CD4-positive, alpha-beta T cell treated with Interleukin-21 for 1 hour (primary cell): ENCODE data around the gene GALNT14.

Experiments
- DNase-seq: peaks from one replicate; pipeline ENCODE4 v3.0.0-alpha.2; 2020

GALNT14 gene

GRCh38 chr2:30968660-30969397 lies 169.4 kb downstream of the GALNT14 start:
- no peak for DNase-seq

GRCh38 chr2:30966786-30967185 lies 171.5 kb downstream of the GALNT14 start:
- no peak for DNase-seq

GRCh38 chr2:30965022-30965531 lies 173.2 kb downstream of the GALNT14 start:
- DNase-seq: no peak

- DNase-seq: no peak
These were observed 173.8 kb downstream of the GALNT14 start for GRCh38 chr2:30964334-30965005.

DNA sequence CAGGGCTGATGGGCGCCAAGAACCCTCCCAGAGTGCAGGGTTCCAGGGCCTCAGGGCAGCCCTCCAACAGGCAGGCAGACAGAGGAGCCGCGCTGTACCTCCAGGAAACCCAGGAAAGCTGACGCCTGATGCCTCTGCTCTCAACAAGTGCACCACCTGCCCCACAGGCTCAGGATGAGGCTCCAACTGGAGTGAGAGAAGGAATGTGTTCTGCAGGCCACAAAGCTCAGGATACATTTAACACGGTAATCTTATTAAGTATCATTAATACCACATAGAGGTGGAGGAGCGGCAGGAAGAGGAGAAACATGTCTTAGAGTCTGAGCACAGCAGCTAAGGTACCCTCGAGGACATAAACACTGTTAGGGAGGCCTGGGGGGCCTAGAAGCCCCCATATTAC lies 175.1 kb downstream of the GALNT14 start:
- no peak for DNase-seq

DNA sequence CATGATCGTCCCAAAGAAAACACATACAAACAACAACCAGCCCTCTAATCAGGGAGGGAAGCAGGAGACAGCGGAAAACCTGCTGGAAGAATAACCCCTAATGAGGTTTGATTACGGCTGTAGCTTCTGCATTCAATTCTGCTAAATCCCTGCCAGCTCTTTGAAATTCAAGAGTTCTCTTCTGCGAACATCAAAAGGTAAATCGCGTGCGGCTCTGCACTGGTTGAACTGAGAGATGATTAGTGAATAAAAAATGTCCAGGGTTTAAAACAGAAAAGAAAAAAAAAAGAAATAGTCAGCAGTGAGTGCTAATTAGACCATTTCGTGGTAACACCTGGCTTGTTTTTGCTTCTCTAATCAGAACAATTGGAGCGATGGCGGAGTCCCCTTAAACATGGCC lies 178.0 kb downstream of the GALNT14 start:
- DNase-seq: no peak

GRCh38 chr2:30959653-30960052 lies 178.6 kb downstream of the GALNT14 start:
- no peak for DNase-seq

DNA sequence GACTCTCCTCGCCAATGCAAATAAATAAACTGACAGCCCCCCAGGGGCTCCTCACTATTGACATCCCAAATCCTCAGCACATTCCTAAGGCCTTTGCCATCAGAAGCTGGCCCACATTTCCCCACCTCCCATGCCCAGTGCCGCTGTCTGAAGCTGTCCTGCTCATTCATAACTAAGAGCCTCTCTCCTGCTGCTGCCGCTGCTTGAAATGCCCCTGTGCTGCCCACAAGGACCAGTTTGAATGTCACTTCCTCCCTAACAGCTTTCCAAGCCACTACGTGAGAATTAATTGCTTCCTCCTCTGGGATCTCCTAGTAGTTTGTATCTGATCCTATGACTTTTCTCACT lies 179.3 kb downstream of the GALNT14 start:
- DNase-seq: no peak

DNA sequence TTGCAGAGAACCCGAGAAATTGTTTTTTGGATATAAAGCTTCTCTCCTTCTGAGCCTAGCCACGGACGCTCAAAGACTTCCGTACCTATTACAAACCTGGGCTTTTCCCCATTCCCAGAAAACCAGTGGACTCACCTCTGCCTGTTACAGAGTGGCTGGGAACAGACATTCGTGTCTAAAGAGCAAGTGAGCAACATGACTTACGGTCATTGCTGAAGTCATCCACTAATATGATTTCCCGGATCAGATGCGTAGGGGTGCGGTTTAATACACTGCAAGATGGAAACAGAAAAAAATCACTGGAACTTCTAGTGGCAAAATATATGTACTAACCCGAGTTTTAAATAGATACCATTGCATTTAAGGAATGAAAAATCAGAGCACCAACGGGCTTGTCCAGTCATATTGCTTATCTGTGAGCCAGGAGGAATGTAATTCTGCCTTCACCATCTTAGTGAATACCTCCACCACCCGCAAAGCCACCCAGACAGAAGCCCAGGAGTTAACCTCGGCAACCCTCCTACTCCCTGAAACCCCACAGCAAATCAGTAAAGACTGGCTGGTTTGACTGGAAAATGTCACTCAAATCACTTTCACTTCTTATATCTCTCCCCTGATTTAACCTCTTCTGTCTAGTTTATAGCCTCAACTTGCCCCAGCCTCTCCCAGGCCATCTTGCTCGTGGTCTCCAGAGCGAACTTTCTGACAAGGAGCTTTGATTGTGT lies 179.9 kb downstream of the GALNT14 start:
- DNase-seq: no peak

- DNase-seq: no peak
These were observed 180.6 kb downstream of the GALNT14 start for GRCh38 chr2:30957591-30957990.

GRCh38 chr2:30956995-30957394 lies 181.2 kb downstream of the GALNT14 start:
- no peak for DNase-seq

- no peak for DNase-seq
These were observed 182.6 kb downstream of the GALNT14 start for GRCh38 chr2:30955516-30956132.

DNA sequence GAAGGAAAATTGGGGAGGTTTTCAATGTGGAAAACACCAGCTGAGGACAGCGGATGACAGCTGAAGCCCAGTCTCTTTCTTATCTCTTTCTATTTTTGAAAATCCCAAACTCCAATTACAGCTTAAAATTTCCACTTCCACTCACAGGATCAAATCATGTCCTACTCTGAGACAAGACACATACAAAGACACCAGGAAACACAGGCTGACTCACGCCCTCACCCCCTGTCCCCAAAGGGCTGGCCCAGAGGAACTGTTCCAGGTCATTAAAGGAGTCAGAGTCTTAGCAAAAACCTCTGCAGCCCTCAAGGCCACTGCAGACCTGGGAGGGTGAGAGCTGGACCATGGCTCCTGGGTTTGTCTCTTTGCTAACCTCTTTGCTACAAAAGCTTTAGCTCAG lies 187.9 kb downstream of the GALNT14 start:
- DNase-seq: no peak

- no peak for DNase-seq
These were observed 188.8 kb downstream of the GALNT14 start for GRCh38 chr2:30949435-30949834.

DNA sequence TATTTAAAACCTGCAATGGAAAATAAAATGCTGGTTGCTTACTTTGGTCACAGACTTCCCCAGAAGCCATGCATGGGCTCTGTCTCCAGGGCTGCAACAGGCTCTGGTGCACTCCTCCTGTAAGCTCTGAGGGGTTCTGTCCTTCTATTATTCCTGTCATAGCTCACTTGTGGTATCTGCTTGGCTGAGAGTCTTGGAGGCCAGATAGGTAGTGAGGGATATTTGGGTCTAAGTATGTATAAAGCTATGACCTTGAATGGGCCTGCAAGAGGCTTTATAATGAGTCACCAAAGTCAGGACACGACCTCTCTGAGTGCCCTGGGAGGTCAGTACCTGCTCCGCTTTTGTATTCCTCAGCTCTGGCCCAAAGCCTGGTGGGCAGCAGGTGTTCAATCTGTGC lies 189.4 kb downstream of the GALNT14 start:
- DNase-seq: no peak

DNA sequence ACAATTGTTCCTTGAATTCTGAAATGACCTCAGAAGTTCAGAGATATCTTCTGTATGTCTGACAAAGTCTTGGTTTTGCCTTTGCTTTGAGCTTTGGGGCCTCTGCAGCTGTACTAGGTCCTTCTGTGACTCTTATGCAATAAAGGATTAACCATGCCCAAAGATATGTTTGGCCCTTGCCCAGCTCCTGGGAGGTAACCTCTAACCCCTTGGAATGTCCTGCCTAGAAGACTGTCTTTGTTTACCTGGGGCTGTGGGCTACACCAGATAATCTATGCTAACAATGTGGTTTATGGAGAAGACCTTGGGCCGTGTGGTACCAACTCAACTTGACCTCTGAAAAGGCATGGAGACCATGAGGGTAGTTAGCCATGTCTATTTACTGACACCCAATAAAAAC lies 190.1 kb downstream of the GALNT14 start:
- DNase-seq: no peak

- DNase-seq: no peak
These were observed 190.6 kb downstream of the GALNT14 start for GRCh38 chr2:30947686-30948085.

GRCh38 chr2:30942419-30942818 lies 195.8 kb downstream of the GALNT14 start:
- DNase-seq: no peak

GRCh38 chr2:30940839-30941238 lies 197.4 kb downstream of the GALNT14 start:
- no peak for DNase-seq

DNA sequence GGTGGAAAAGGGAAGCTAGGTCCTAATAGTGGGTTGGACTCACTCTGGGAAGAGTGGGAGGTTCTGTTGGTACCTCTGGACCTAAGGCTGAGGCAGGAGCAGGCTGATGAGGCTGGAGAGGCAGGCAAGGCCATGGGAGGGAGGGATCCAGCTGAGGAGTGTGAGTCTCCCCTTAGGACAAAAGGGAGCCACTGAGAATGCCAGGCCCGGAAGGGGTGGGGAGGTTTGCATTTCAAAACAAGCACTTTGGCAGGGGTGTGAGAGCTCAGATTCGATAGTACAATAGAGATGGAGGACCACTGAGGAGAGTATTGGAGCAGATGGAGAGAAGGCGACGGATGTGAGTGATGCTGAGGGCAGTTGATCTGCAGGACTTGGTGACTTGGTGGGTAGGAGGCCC lies 198.9 kb downstream of the GALNT14 start:
- no peak for DNase-seq

DNA sequence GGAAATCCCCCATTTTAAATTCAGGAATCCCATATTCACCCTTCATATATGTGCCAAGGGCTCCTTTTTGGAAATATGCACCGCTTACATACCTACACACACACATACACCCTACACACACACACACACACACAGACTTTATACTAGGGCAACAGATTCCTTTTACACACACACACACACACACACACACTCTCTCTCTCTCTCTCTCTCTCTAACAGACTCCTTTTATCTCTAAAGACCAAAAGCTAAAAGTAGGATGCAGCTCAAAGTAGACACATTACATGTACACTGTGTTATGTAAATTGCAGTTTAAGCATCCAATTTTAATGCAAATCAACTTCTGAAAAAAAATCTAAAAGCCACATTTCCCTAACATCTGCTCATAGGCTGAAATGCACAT lies 200.0 kb downstream of the GALNT14 start:
- DNase-seq: no peak

DNA sequence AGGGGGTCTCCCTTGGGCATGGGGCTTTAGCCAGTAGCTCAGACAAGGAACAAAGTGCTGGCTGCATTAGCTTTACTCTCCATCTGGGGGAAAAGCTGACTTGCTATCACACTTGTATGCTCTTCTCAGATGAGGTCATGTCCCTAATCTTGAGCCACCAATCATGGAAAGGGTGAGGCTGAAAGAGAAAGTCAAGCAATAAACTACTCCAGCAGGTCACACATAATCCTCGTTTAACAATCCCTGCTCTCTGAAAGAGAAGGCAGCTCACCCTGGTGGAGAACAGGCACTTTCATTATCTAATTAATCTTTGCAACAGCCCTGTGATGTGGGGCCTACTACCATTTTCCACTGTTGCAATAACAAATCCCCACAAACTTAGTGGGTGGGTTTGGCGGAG lies 201.3 kb downstream of the GALNT14 start:
- no peak for DNase-seq

- DNase-seq: no peak
These were observed 202.4 kb downstream of the GALNT14 start for GRCh38 chr2:30935795-30936194.

- DNase-seq: no peak
These were observed 204.2 kb downstream of the GALNT14 start for GRCh38 chr2:30934066-30934465.
